ENCODE data around the gene NPL.

- TF ChIP-seq EZH2 (IDR thresholded peaks at IDR 0.05; ENCODE audit: insufficient read depth, poor library complexity, severe bottlenecking) (no peak), EZH2phosphoT487 (IDR thresholded peaks at IDR 0.05; ENCODE audit: insufficient read depth, low read depth) (no peak)
Observed at GRCh38 chr1:182754543-182755314, 34.8 kb upstream of the NPL start.

Measured in GM23248 (cell line).